GM10248 (cell line): Measurements from ENCODE around the gene DHX16.

Source experiments
- CTCF ChIA-PET: fragments of 300-600 bp; sonication (Branson Sonifier 250); formaldehyde crosslinking; extraction: SDS; loops from one replicate; lab custom pipeline; 2021; ENCODE audit warnings: antibody characterized with exemption; lab: Yijun Ruan, JAX
- POLR2A ChIA-PET: fragments of 350-650 bp; sonication (Branson Sonifier 250); formaldehyde crosslinking; extraction: SDS; loops from one replicate; lab custom pipeline; 2020; ENCODE audit warnings: antibody characterized with exemption; lab: Yijun Ruan, JAX
- DNase-seq: peaks from one replicate; pipeline ENCODE4 v3.0.0; 2012; ENCODE audit errors: extremely low spot score
- CTCF ChIP-seq: IDR thresholded peaks from 2 replicates; pipeline ENCODE4 v1.5.1; 2012; ENCODE audit warnings: mild to moderate bottlenecking, low read depth; ENCODE audit errors: extremely low read depth, missing control alignments, control extremely low read depth

Gene DHX16

GRCh38 chr6:30717129-30717844 lies 44.5 kb upstream of the DHX16 start, which contains the start of gene MDC1:
TSS of gene MDC1 (minus strand) at chr6:30717281. CDS start at chr6:30715175, 2,106 bp downstream.
- TF ChIP-seq CTCF, result no peak
- DNase-seq, result peak; percentile 95
- ChIA-PET POLR2A (interaction anchor here (0.6 to 1.3 kb wide), 13 partner anchors 12 to 160 kb away, joined by 3 to 17 read pairs (median 4); partner anchors contain the start of genes DHX16, NRM and PRR3), CTCF (interaction anchor here (1.0 to 30.8 kb wide), 7 partner anchors 13 to 120 kb away, joined by 3 to 776 read pairs (median 8); partner anchors contain the start of genes DHX16 and NRM)

- no peak for DNase-seq
- ChIA-PET POLR2A (interaction anchor here (0.6 to 1.3 kb wide), 13 partner anchors 12 to 159 kb away, joined by 3 to 17 read pairs (median 4); partner anchors contain the start of genes DHX16, NRM and PRR3), CTCF (interaction anchor here (1.0 to 30.8 kb wide), 7 partner anchors 12 to 119 kb away, joined by 3 to 776 read pairs (median 8); partner anchors contain the start of genes DHX16 and NRM)
- TF ChIP-seq CTCF, result no peak
These were observed 44.0 kb upstream of the DHX16 start for GRCh38 chr6:30716879-30717128.

GRCh38 chr6:30714263-30714662 lies 41.5 kb upstream of the DHX16 start:
- CTCF ChIA-PET, result interaction anchor here (0.9 to 30.8 kb wide), 3 partner anchors 8 to 37 kb away, joined by 3 to 776 read pairs (median 37); partner anchors contain the start of gene DHX16
- no peak for TF ChIP-seq CTCF
- POLR2A ChIA-PET, result no interaction called here
- DNase-seq, result no peak

GRCh38 chr6:30712441-30712945 lies 39.7 kb upstream of the DHX16 start:
- no peak for DNase-seq
- no peak for TF ChIP-seq CTCF
- CTCF ChIA-PET, result interaction anchor here (1.1 to 30.8 kb wide), 6 partner anchors 8 to 36 kb away, joined by 3 to 776 read pairs (median 22); partner anchors contain the start of genes DHX16, NRM and TUBB
- POLR2A ChIA-PET, result interaction anchor here (1.1 kb wide), 1 partner anchor 99 kb away, joined by 3 read pairs; no protein-coding TSS in a partner anchor

- CTCF ChIA-PET, result interaction anchor here (1.1 to 30.8 kb wide), 8 partner anchors 8 to 35 kb away, joined by 3 to 776 read pairs (median 8); partner anchors contain the start of genes DHX16, NRM and TUBB
- peak; percentile 39 for DNase-seq
- POLR2A ChIA-PET, result interaction anchor here (0.6 to 1.1 kb wide), 2 partner anchors 98 to 474 kb away, joined by 3 read pairs; no protein-coding TSS in a partner anchor
- TF ChIP-seq CTCF, result no peak
These were observed 39.1 kb upstream of the DHX16 start for GRCh38 chr6:30711758-30712380.
